Stimulated activated CD4-positive, alpha-beta T cell treated with anti-CD3 and anti-CD28 coated beads, Interleukin-1b, Interleukin-23, amount 100 ng/mL, for 24 hours (primary cell): ENCODE results near the gene ISY1.
"Not testable (repeated sequence)": the region's sequence is repeated elsewhere in the genome, so short reads cannot be mapped to it uniquely, and the experiment has no call there.

ENCODE experiments used
- DNase-seq, 4 experiments: peaks; one replicate each; pipeline ENCODE4 v3.0.0-alpha.2; 2020; ENCODE audit warnings: low read depth in 4 of 4, low spot score in 1 of 4

The ISY1 gene

DNA sequence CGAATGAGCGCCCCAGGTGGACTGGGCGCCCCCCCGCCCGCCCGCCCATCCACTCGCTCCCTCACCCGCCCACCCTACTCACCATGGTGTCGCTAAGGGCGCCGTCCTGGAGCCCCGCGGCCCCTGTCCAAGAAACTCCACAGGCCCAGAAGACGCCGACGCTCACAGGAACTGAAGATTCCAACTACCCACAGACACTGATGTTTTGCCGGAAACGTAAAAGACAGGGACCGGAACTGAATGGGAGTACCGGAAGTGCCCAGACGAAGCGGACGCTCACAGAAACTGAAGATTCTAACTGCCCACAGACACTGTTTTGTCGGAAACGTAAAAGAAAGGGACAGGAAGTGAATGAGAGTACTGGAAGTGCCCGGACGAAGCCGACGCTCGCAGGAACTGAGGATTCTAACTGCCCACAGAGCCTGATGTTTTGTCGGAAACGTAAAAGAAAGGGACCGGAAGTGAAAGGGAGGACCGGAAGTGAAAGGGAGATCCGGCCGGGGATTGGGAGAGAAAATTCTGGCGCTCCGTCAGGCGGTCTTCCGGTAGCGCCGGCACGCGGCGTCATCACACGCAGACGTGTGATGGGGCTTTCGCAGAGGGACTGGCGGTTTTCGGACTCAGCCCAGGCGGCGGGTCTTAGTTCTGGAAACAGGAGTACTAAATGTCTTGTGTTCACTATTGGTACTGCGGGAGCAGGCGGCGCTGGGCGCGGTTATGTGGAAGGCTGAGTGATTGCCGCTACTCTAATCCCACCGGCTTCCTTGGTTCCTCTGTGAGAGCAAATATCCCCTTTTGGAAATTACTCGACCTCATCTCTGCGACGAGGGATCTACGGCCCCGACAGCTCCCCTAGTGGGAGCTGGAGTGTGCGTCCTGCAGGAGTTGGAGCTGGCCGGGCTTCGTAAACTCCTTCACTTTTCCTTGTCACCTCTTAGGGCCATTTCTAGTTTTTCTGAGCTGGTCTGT is at the start of gene ISY1:
Gene ISY1 (minus strand): TSS at position 173 of the 969 bp plus-strand sequence. CDS start 88 bp downstream, at position 85.
- peak; percentile 63 to 81 (median 76) for DNase-seq

DNA sequence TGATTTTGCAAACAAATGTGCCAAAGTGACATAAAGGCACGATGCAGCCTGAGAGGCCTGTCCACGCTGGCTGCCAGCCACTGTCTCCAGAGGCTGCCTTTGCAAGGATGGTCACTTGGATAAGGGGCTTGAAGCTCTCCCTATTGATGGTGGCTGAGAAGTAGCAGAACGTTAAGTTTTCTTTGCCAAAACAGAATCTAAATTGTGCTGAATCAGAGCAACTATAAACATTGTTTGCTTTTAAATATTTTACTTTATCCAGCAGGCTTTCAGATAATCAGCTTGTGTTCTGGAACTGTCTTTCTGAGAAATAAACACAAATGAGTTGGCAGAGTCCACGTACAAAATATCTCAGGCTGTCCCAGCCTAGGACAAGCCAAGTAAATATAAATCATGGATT is 46.6 kb upstream of the ISY1 start:
- DNase-seq = no peak

DNA sequence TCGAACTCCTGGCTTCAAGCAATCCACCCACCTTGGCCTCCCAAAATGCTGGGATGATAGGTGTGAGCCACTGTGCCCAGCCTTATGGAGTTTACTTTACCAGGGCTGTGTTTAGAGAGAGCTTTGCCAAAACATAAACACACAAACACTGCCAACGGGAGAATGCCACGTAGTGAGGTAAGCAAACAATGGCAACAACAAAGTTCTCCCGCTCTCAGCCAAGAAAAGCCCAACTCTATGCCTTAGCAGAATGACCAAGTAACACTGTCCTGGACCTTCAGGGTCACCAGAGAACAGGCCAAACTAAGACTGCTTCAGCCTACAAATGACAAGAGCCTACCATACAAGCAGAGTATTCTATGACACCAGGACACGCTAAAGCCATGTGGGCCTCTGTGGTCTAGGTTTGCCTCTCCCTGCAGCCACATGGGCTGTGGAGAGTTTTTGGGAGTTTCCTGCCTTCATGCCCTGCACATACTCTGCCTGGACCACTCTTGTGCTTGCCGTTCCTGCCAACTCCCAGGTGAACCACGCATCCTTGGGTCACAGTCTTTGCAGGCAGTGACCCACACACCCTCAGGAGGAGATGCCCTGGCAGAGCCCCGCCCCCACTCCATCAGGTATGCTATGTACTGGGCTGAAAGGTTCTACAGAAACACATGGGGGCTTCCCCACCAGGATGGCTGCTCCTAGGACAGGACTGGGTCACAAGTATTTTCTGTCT is 44.4 kb upstream of the ISY1 start:
- DNase-seq = no peak

DNA sequence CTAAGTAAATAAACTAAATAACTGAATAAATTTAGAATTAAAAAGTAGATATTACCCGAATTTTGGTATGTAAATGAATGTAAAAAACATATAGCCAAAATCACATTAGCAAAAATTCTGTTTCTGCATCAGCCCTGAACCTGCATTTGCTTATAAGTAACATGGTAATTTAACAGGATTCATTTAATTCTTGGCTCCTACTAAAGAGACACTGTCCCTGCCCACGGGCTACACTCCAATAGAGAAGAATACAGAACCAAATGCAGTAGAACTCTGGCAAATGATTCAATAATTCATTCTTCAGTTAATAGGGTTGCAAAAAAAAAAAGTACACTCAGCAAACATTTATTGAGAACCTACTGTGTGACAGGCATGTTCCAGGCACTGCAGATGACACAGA is 43.6 kb upstream of the ISY1 start:
- DNase-seq = no peak

DNA sequence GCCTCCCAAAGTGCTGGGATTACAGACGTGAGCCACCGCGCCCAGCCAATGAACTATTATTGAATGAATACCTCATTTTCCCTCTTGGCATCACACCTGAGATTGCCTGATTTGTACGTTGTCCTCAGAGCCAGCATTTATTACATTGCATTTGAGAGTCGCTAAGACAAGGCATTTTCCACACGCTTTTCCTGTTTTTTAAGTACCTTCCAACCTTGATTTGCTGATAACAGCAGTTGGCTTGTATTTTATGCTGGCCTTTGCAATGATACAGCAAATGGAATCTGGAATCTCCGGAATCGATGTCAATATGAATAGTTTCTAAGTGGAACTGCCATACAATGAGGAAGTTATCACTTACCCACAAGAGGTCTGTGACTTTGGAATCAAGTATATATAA is 38.5 kb upstream of the ISY1 start:
- DNase-seq = no peak

DNA sequence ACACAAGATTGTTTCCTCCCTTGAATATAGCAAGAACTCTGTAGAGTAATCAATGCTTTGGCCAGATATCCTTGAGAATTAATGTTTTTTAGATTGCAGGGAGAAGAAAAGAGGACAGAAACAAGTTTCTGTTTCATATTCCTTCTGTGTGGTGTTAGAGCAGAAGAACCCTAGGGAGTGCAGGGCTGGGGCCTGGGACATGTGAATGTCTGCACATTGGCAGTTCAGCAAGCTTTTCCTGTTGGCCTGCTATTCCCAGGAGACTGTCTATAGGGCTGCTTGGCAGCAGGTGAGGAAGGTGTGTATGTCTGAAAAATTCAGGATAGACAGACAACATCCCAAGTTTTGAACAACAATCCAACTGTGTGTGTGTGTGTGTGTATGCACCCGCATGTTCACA is 36.5 kb upstream of the ISY1 start:
- no peak for DNase-seq

DNA sequence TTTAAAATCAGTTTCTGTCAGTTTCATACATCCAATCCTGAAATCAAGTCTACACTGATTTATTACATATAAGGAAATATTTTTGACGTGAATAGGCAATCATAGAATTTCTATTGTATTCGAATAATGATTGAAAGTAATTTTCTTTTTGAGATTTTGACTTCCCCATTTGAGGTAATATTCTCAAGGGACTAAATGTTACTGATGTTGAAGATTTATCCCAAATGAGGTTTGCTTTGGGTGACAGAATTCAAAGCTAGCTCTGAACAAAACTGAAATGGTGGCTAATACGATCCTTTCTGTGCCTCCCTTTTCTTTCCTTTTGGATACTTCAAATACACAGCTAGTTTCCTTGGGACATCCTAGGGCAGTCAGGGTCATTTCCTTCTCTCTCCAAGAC is 35.7 kb upstream of the ISY1 start:
- no peak for DNase-seq

DNA sequence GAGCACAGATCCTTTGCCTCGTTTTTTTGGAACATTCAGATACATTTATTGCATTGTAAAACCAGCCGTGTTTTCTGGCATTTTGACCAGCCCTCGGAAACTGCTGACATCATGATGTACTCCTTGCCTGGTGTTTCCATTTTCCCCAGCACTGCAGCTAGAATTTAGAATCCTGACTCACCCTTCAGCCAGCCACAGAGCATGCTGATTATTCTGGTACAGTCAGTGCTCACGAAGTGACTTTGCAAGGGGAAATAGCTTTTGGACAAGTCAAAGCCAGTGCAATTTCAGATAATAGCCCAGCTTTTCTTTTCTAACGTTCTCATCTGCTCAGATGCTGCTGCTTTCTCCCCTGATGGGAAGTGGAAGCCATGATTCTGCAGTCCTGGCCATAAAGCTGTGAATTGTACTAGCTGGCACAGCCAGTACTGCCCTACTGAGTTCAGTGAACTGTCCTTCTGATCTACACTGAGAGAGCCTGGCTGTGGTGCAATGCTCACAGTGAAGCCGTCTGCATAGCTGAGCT is 34.9 kb upstream of the ISY1 start:
- DNase-seq = no peak

DNA sequence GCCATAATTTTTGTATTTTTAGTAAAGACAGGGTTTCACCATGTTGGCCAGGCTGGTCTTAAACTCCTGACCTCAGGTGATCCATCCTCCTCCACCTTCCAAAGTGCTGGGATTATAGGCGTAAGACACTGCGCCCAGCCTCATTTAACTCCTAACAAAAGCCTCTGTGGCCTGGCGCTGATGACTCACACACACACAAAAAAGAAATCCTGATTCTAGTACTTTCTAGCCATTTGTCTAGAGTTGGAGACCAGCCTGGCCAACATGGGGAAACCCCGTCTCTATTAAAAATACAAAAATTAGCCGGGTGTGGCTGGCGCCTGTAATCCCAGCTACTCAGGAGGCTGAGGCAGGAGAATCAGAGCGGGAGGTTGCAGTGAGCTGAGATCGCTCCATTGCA is 28.9 kb upstream of the ISY1 start:
- DNase-seq = not testable (repeated sequence)

DNA sequence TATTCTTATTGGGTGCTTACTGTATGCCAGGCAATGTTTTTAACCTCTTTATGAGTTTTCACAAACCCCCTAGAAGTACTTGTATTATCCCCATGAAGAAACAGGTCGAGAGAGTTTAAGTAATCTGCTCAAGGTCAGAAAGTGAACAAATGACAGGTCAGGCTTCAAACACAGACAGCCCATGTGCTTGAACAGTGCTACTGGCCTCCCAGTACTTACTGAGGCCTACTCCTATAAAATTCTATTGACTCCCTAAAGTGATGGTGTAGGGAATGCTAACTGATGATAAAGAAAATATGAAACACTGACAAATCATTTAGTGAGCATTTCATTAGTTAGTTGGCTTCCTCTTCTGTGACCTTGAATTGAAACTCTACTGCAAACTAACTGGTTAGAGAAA is 27.0 kb upstream of the ISY1 start:
- no peak for DNase-seq

DNA sequence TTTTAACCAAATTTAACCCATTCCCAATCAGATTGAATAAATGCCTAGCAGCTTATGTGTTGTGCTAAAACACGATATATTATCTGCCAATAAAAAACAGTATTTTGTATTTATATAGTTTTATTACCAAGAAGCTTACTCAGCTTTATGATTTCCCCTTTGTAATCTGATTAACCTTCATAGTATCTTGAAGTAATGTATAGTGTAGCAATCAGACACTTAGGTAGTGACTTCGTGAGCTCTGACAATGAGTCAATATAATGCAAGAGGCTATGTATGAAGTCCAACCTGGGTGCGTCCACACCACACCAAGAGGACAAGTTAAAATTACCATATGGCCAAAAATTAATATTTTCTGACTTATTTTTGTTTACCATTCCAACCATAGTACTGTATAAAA is 24.9 kb upstream of the ISY1 start:
- DNase-seq = no peak

DNA sequence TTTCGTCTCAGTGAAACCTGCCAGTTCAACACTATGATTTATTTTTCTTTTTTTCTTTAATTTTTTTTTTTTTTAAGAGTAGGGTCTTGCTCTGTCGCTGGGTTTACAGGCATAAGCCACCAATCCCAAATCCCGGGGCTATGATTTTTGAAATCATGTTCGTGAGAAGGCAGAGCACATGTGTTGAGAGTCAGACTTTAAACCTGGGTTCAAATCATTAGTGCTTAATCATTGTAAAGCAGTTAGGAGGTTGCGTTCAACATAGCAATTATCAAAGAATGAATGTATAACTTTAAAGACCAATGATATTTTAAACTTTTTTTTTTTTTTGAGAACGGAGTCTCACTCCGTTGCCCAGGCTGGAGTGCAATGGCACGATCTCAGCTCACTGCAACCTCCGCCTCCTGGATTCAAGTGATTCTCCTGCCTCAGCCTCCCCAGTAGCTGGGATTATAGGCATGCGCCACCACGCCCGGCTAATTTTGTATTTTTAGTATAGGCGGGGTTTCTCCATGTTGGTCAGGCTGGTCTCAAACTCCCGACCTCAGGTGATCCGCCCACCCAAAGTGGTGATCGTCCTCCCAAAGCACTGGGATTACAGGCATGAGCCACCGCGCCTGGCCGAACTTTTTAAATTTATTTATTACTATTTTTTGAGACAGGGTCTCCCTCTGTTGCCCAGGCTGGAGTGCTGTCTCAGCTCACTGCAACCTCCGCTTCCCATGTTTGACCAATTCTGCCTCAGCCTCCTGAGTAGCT is 24.1 kb upstream of the ISY1 start:
- DNase-seq = not testable (repeated sequence)

DNA sequence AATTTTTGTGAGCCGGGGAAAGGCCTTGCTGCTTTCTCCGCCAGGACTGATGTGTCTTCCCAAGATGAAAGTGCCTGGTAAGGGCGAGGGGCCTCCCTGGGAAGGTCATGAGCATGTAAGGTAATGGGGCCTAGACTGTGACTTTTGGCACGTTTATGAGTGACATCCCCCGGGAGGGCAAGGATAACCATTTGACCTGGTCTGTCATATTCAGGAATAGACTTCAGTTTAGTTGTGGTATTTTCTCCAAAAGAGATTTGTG is 23.5 kb upstream of the ISY1 start:
- DNase-seq = peak in 1 of 4 experiments; percentile 28

DNA sequence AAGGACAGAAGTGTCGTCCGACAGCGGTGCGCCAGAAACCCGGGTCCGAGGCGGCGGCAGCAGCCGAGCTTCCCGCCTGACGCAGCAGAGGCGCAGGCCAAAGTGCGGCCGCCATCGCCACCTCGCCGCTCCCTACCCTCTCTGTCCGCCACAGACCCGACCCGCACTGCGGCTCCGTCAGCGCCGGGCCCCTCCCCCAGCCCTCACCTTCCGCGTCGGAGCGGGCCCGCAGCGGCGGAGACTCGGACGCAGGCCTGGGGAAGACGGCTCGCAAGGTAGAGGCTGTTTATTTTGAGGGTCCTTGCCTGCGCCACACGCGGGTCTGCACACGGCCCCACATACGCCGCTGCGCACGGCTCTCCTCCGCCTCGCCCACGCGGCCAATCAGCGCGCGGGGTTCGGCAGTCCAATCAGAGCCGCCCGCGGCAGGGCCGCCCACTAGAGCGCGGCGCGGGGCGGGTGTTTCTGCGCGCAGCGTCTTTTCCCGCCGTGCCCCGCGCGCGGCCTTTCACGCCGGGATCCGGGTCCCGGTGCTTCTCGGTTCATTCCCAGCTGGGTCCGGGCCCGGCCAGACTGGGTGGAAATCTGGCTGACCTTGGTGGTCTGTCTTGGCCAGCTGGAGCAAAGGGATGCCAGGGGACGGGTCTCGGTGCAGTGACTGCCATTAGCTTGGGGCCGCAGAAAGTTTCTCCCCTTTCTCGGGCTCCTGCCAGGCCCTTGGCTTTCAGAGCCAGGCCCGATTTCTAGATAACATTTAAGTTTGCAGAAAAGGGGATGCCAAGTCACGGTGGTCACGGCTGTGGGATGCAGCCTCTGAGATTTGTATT is 22.9 kb upstream of the ISY1 start, which contains the start of gene CNBP:
Gene CNBP (minus strand): TSS at position 328 of the 827 bp plus-strand sequence. CDS start 12,139 bp downstream, outside the sequence.
- peak; percentile 75 to 91 (median 82) for DNase-seq

DNA sequence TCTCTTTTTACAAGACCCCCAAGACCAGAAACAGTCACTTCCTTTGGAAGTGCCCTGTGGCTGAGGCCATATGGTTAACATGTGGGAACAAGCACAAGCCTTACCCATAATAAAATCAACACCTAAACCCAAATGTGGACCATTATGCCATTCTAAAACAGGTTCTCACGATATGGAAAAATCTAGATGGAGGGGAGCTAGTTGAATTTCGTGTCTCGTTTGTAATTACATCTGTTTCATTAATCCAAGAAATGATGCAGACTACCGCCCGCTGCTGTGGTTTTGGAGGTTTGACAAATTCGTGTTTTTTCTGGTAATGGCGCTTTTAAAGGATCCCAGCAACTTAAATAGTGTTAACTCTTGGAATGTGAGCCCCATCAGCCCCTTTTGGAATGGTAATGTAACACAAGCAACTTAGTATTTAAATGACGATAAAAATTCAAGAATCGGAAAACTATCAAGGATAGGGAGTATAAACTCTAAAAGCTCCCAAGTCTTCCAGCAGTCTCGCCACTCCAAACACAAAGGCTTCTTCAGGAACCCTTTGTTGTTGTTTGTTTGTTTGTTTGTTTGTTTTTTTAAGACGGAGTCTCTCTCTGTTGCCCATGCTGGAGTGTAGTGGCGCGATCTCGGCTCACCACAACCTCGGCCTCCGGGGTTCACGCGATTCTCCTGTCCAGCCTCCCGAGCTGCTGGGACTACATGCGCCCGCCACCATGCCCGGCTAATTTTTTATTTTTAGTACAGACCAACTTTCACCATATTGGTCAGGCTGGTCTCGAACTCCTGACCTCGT is 21.7 kb upstream of the ISY1 start:
- DNase-seq = no peak

DNA sequence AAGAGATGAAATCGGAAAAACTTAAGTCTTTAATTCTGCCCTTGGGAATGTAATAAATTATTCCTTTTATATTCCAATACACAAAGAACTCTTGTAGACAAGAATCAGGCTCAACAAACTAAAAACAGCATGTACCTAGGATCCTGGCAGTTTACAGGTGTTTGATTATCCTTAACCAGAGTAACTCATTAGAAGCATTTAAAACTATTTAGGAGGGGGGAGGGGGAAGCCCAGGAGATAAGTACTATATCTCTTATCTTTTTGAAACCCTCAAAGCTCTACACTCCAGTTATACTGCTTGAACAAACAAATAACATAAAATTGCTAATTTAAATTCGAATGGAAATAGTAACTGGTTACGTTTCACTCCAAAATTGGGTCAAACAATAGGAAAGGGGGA is 21.0 kb upstream of the ISY1 start:
- no peak for DNase-seq

DNA sequence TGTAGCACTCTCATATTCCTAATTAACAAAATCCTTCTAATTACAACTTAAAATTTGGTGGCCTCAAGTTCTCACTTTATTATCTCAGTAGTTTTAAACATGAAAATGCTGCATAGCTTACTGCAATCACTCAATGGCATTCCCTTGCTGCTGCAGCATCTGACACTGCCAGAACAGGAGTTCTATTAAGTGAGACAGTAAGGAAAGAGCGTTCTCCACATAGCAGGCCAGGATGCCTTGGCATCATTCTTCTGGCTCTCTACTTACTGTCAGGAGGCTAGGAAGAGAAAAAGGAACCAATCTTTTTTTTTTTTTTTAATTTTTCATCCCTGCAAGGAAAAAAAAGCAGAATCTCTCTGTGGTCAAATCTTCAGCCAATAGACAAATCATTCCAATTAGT is 19.6 kb upstream of the ISY1 start:
- DNase-seq = no peak

DNA sequence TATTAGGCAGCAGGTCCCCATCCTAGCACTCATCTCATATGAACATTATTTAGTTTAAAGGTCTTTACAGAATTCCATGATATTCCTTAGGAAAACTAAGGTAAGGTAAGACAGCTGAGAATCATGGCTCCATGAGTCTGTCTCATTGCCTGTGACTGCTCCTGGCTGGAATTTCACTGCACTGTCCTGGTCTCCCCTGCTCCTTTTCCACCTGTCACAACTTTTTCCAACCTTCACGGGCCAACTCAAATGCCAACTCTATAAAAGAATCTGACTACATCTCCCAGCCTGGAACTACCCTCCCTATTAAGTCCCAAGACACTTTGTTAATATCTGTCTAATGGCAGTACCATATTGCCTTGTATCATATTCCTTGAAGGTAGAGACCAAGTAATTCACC is 15.2 kb upstream of the ISY1 start:
- no peak for DNase-seq

DNA sequence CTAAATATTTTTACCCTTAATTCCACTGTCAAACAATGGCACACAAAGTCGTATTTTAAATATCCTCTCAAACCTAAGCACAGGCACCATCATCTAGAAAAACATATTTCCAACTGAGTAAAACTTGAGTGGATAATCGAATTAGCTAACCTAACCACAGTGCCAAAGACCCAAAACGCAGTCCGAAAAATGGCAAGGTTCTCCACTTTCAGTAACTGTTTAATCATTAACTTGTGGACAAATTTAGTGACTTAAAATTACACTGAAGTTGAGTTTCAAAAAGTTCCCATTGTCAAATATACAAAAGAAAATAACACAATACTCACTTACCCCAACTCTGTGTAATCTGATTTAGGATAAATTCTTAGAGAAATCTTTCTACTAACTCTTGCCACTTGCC is 12.9 kb upstream of the ISY1 start:
- DNase-seq = no peak

DNA sequence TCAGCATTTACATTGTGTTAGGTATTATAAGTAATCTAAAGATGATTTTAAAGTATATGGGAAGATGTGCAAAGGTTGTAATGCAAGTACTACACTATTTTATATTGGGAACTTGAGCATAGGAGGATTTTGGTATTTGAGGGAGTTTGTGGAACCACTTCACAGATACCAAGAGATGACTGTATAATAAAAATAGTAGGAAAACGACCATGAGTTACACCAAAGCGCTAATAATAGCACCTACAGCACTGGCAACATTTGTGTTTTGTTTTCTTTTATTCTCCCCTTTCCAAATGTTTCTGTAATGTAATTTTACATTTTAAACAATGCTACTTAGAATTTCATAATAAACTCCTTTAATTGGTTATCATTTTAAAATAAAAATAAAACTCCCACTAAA is 12.3 kb upstream of the ISY1 start:
- no peak for DNase-seq
